Measurements from ENCODE around the gene LIG4. TPM values are rescaled to one million over a fixed set of nuclear protein-coding genes. Genes with fewer than 3 reads are reported as not detected.

LIG4 gene
- total and polyA plus RNA-seq, 2 experiments from 2014 or later = 5.3 to 19.2 TPM

DNA sequence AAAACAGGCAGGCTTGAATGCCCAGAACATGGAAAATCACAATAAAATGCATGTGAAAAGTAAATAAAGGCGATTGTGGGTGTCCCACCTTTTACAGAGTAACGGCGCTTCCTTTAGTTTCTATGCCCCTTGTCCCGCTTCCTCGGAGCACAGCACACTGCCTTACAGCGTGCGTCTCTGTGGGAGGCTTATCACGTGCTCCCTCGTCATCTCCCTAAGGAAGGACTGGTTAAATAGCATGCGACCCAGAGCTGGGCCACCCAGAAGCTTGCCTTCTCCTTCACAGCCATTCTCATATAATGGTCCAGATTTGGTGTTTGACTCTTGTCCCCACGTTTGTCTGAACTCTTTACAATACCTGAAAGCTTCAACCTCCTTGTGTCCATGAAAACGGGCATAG is 56.6 kb downstream of the LIG4 start:
- no peak for TF ChIP-seq EZH2phosphoT487 (IDR thresholded peaks at IDR 0.05; ENCODE audit: low read depth, severe bottlenecking, unreplicated experiment)
- TF ChIP-seq, protein P1, sequence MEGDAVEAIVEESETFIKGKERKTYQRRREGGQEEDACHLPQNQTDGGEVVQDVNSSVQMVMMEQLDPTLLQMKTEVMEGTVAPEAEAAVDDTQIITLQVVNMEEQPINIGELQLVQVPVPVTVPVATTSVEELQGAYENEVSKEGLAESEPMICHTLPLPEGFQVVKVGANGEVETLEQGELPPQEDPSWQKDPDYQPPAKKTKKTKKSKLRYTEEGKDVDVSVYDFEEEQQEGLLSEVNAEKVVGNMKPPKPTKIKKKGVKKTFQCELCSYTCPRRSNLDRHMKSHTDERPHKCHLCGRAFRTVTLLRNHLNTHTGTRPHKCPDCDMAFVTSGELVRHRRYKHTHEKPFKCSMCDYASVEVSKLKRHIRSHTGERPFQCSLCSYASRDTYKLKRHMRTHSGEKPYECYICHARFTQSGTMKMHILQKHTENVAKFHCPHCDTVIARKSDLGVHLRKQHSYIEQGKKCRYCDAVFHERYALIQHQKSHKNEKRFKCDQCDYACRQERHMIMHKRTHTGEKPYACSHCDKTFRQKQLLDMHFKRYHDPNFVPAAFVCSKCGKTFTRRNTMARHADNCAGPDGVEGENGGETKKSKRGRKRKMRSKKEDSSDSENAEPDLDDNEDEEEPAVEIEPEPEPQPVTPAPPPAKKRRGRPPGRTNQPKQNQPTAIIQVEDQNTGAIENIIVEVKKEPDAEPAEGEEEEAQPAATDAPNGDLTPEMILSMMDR (IDR thresholded peaks at IDR 0.05; ENCODE audit: poor library complexity) = no peak
- no peak for TF ChIP-seq EZH2 (IDR thresholded peaks at IDR 0.05; ENCODE audit: borderline replicate concordance)
- Histone ChIP-seq H3K4me1 (ENCODE audit: insufficient read depth) (peaks cover 4% of the 10 kb centered on the region), H4K20me1 (ENCODE audit: insufficient read depth, poor library complexity, severe bottlenecking) (no peaks in the 10 kb centered on the region), H3K9me3 (ENCODE audit: low read depth) (no peaks in the 10 kb centered on the region), H3K36me3 (replicated peaks; ENCODE audit: insufficient read depth, low read depth) (no peaks in the 10 kb centered on the region), H3K9me2 (replicated peaks; ENCODE audit: insufficient read depth) (no peaks in the 10 kb centered on the region), H3K27ac (no peak overlapping the region), H3K27me3 (no peaks in the 10 kb centered on the region), H3K4me2 (no peak overlapping the region), H2AFZ (no peak overlapping the region), H3K4me3 (no peak overlapping the region), H3K79me2 (no peaks in the 10 kb centered on the region)
- DNase-seq (ENCODE audit: low spot score) = no peak
- WGBS (ENCODE audit: low lambda C conversion rate, missing lambda C conversion rate) = 81% methylated on average over 12 of the region's 12 CpGs

Other genes with a start within 250 kb of the LIG4 start
- gene ABHD13, start 2.9 kb upstream of the LIG4 start, total RNA-seq = 14.3 and 17.8 TPM in 2 replicates
- 8.1 and 10.0 TPM in 2 replicates for gene ABHD13, start 2.9 kb upstream of the LIG4 start, polyA plus RNA-seq
- gene TNFSF13B, start 54.2 kb upstream of the LIG4 start, total RNA-seq = 0.48 and 1.6 TPM in 2 replicates
- 0.97 and 1.4 TPM in 2 replicates for gene TNFSF13B, start 54.2 kb upstream of the LIG4 start, polyA plus RNA-seq

Measured in hepatocyte (in vitro differentiated cells).